ENCODE measurements around the gene KRT6C. TPM values are rescaled to one million over a fixed set of nuclear protein-coding genes. Genes with fewer than 3 reads are reported as not detected.

KRT6C gene
- polyA plus RNA-seq, 1 of the 3 experiments (the other 2 are of a cell fraction) = not detected

DNA sequence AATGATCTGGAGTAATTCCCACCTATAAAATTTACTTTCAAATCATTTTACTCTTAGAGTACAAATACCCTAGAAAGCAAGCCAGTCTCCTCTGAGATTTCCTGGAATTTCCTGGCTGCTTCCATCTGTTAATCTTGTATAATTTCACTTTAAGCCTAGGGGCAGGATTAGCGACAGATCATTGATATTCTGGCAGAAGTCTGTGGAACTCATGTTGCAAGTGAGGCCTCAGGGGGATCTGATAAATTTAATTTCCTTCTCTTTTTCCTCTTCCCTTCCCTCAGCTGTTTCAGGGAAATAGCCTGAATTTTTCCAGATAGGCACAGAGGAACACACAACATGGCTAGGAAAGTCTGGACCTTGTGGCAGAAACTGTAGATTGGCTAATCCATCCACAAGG lies 25.3 kb upstream of the KRT6C start:
- Histone ChIP-seq H3K4me2 (no peak overlapping the region), H3K27me3 (ENCODE audit: insufficient read depth) (peaks cover 23% of the 10 kb centered on the region; the same call in 1 of the 2 replicates), H3K9me3 (no peaks in the 10 kb centered on the region), H3K27ac (ENCODE audit: low read depth in 2 of 2, low read length in 1 of 2) (no peak overlapping the region), H3K36me3 (replicated peaks in 1 of 2; ENCODE audit: control insufficient read depth in 1 of 2, insufficient read depth in 2 of 2, low read length in 1 of 2) (no peaks in the 10 kb centered on the region), H3K79me2 (ENCODE audit: insufficient read depth) (no peaks in the 10 kb centered on the region), H3K4me1 (ENCODE audit: control insufficient read depth in 1 of 2, insufficient read depth in 2 of 2, low read depth in 1 of 2, low read length in 1 of 2) (no peaks in the 10 kb centered on the region; a peak in 1 of 4 replicates), H3K9ac (no peak overlapping the region), H3F3A (replicated peaks; ENCODE audit: insufficient read depth) (no peaks in the 10 kb centered on the region), H2AFZ (ENCODE audit: low read depth) (no peak overlapping the region), H4K20me1 (ENCODE audit: insufficient read depth) (no peaks in the 10 kb centered on the region), H3K4me3 (ENCODE audit: low read depth in 2 of 2, low read length in 1 of 2) (no peak overlapping the region), H3K9me2 (no peaks in the 10 kb centered on the region)
- no peak for DNase-seq
- TF ChIP-seq TAF1 (IDR thresholded peaks at IDR 0.05; ENCODE audit: borderline replicate concordance, low read depth, low read length) (no peak), SMC3 (IDR thresholded peaks at IDR 0.05; ENCODE audit: low read depth, low read length) (no peak), MEF2A (IDR thresholded peaks at IDR 0.05; ENCODE audit: borderline replicate concordance, low read depth) (no peak)
- WGBS (ENCODE audit: low lambda C conversion rate) = 41% methylated on average over 1 of the region's 1 CpG
- ChIA-PET CTCF (interaction anchor here (1.5 kb wide), 2 partner anchors 21 to 127 kb away, joined by 3 to 4 read pairs; no protein-coding TSS in a partner anchor), POLR2A (no interaction called here)

GRCh38 chr12:52497975-52498374 lies 24.4 kb upstream of the KRT6C start:
- DNase-seq = no peak
- Histone ChIP-seq H2AFZ (ENCODE audit: low read depth) (no peak overlapping the region), H3K27ac (ENCODE audit: low read depth in 2 of 2, low read length in 1 of 2) (no peak overlapping the region), H3K9me3 (no peaks in the 10 kb centered on the region), H3K4me3 (ENCODE audit: low read depth in 2 of 2, low read length in 1 of 2) (no peak overlapping the region), H3K27me3 (ENCODE audit: insufficient read depth) (peaks cover 28% of the 10 kb centered on the region; the same call in 1 of the 2 replicates), H3K9ac (no peak overlapping the region), H3K36me3 (replicated peaks in 1 of 2; ENCODE audit: control insufficient read depth in 1 of 2, insufficient read depth in 2 of 2, low read length in 1 of 2) (no peaks in the 10 kb centered on the region), H4K20me1 (ENCODE audit: insufficient read depth) (no peaks in the 10 kb centered on the region), H3K9me2 (no peaks in the 10 kb centered on the region), H3K4me1 (ENCODE audit: control insufficient read depth in 1 of 2, insufficient read depth in 2 of 2, low read depth in 1 of 2, low read length in 1 of 2) (no peaks in the 10 kb centered on the region; a peak in 1 of 4 replicates), H3K4me2 (no peak overlapping the region), H3K79me2 (ENCODE audit: insufficient read depth) (no peaks in the 10 kb centered on the region), H3F3A (replicated peaks; ENCODE audit: insufficient read depth) (no peaks in the 10 kb centered on the region)
- ChIA-PET CTCF (no interaction called here), POLR2A (no interaction called here)
- WGBS (ENCODE audit: low lambda C conversion rate) = 26% methylated on average over 7 of the region's 7 CpGs
- TF ChIP-seq RAD21 (IDR thresholded peaks at IDR 0.05; ENCODE audit: low read length) (no peak), MAX (IDR thresholded peaks at IDR 0.05; ENCODE audit: low read depth) (no peak), CHD2 (IDR thresholded peaks at IDR 0.05; ENCODE audit: low read length, partially characterized antibody) (no peak), TEAD4 (IDR thresholded peaks at IDR 0.05; ENCODE audit: borderline replicate concordance, insufficient read depth) (no peak), GATA2 (CRISPR knock-in tag; IDR thresholded peaks at IDR 0.05) (no peak), SMC3 (IDR thresholded peaks at IDR 0.05; ENCODE audit: low read depth, low read length) (no peak), MEF2A (IDR thresholded peaks at IDR 0.05; ENCODE audit: borderline replicate concordance, low read depth) (no peak), RFX5 (IDR thresholded peaks at IDR 0.05; ENCODE audit: low read length) (no peak), SIN3A (IDR thresholded peaks at IDR 0.05; ENCODE audit: borderline replicate concordance, low read depth, low read length) (no peak), FOSL2 (IDR thresholded peaks at IDR 0.05; ENCODE audit: borderline replicate concordance, low read depth) (no peak), JUND (IDR thresholded peaks at IDR 0.05) (no peak), GABPA (IDR thresholded peaks at IDR 0.05; ENCODE audit: low read depth) (no peak), REST (IDR thresholded peaks at IDR 0.05; ENCODE audit: low read depth, low read length) (no peak)
- TF ChIP-seq, protein P1, sequence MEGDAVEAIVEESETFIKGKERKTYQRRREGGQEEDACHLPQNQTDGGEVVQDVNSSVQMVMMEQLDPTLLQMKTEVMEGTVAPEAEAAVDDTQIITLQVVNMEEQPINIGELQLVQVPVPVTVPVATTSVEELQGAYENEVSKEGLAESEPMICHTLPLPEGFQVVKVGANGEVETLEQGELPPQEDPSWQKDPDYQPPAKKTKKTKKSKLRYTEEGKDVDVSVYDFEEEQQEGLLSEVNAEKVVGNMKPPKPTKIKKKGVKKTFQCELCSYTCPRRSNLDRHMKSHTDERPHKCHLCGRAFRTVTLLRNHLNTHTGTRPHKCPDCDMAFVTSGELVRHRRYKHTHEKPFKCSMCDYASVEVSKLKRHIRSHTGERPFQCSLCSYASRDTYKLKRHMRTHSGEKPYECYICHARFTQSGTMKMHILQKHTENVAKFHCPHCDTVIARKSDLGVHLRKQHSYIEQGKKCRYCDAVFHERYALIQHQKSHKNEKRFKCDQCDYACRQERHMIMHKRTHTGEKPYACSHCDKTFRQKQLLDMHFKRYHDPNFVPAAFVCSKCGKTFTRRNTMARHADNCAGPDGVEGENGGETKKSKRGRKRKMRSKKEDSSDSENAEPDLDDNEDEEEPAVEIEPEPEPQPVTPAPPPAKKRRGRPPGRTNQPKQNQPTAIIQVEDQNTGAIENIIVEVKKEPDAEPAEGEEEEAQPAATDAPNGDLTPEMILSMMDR (IDR thresholded peaks at IDR 0.05) = no peak
